Stimulated activated naive B cell treated with anti-CD40 and anti-IgM and Interleukin-4, amounts not matched to agents 10 μg/mL and 1 μg/mL and 100 μg/mL, for 72 hours (primary cell): Measurements from ENCODE around the gene SERPINI1.
"Not testable (repeated sequence)": the region's sequence is repeated elsewhere in the genome, so short reads cannot be mapped to it uniquely, and the experiment has no call there.

Experiments
- ATAC-seq, 2 donors: fragments of 150-1000 bp; cut with Tn5 transposase; replicated peaks; 2 replicates each; pipeline ENCODE4 v1.10.0; 2021; ENCODE audit warnings: moderate library complexity in 1 of 2
- DNase-seq: peaks from one replicate; pipeline ENCODE4 v3.0.0; 2021
- H3K27ac Mint-ChIP-seq: one replicate; pipeline ENCODE4 v1.8.0; 2022; ENCODE audit warnings: mild to moderate bottlenecking, mixed read lengths
- H3K27me3 Mint-ChIP-seq, 2 donors: one replicate each; pipeline ENCODE4 v1.8.0; 2022; ENCODE audit warnings: mixed read lengths in 2 of 2
- H3K36me3 Mint-ChIP-seq, 2 donors: one replicate each; pipeline ENCODE4 v1.8.0; 2022; ENCODE audit warnings: mixed read lengths in 2 of 2, mild to moderate bottlenecking in 1 of 2
- H3K4me1 Mint-ChIP-seq, 2 donors: one replicate each; pipeline ENCODE4 v1.8.0; 2022; ENCODE audit warnings: mixed read lengths in 2 of 2, mild to moderate bottlenecking in 1 of 2
- H3K4me3 Mint-ChIP-seq, 2 donors: one replicate each; pipeline ENCODE4 v1.8.0; 2022; ENCODE audit warnings: mild to moderate bottlenecking in 2 of 2, mixed read lengths in 2 of 2, moderate library complexity in 1 of 2
- H3K9me3 Mint-ChIP-seq, 2 donors: one replicate each; pipeline ENCODE4 v1.8.0; 2022; ENCODE audit warnings: mixed read lengths in 2 of 2, mild to moderate bottlenecking in 1 of 2

Gene SERPINI1

DNA sequence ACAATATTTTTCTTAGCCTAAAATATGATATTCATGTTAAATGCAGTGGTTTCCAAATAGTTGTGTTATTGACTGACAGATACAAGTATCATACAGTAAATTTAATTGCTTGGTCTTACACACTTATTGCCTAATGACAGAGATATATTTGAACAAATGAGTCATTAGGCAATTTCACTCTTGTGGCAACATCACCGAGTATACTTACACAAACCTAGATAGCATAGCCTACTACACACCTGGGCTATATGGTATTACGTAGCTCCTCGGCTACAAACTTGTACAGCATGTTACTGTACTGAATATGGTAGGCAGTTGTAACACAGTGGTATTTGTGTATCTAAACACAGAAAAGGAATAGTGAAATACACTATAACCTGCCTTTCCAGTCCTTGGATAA is 50.3 kb downstream of the SERPINI1 start:
- Mint-ChIP-seq H3K9me3 (peaks cover 0 to 4% of the 10 kb centered on the region in 2 donors), H3K4me3 (no peak overlapping the region), H3K4me1 (peaks cover 9 to 16% of the 10 kb centered on the region in 2 donors), H3K27me3 (no peaks in the 10 kb centered on the region), H3K36me3 (peaks cover 0 to 4% of the 10 kb centered on the region in 2 donors), H3K27ac (no peak overlapping the region)
- no peak for ATAC-seq
- no peak for DNase-seq

DNA sequence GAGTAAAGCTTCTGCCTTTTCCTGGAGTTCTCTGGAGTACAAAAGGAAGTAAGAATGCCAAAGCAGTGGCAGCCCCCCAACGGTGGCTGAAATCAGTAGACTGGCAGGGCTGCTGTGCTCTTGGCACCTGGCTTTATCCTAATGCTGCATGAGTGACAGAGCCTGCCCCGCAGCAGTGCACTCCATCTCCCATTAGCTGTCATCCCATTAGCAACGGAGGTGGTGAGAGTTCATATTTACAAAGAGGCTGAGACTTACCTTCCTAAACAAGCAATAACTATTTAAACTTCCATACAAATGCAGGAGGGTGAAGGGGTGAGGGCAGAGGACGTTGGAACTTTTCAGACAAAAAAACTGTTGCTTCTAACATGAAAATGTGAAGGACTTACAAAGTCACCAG is 51.9 kb downstream of the SERPINI1 start:
- Mint-ChIP-seq H3K27ac (no peak overlapping the region), H3K4me3 (no peak overlapping the region), H3K4me1 (peaks cover 9 to 16% of the 10 kb centered on the region in 2 donors), H3K27me3 (no peaks in the 10 kb centered on the region), H3K36me3 (peaks cover 0 to 4% of the 10 kb centered on the region in 2 donors), H3K9me3 (peaks cover 0 to 3% of the 10 kb centered on the region in 2 donors)
- ATAC-seq = no peak
- no peak for DNase-seq

DNA sequence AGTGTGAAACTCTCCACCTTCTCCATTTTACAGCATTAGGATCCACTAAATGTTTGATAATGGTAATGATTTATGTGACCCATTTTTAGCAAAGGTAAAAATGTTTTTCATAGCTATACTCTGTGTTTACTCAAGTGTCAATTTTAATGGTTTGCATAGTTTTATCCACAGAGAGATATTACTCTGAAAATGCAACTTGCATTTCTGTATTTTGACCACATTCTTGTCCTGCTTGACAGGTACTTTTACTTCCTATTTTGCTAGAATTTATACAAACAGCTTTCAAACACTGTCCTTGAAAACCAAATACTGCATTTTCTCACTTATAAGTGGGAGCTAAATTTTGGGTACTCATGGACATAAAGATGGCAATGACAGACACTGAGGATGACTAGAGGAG is 62.9 kb downstream of the SERPINI1 start:
- Mint-ChIP-seq H3K4me1 (peaks cover 9 to 25% of the 10 kb centered on the region in 2 donors), H3K36me3 (peaks cover 9 to 13% of the 10 kb centered on the region in 2 donors), H3K9me3 (peaks cover 1 to 4% of the 10 kb centered on the region in 2 donors), H3K27ac (no peak overlapping the region), H3K27me3 (no peaks in the 10 kb centered on the region), H3K4me3 (no peak overlapping the region)
- no peak for DNase-seq
- peak; percentile 74 to 88 for ATAC-seq

DNA sequence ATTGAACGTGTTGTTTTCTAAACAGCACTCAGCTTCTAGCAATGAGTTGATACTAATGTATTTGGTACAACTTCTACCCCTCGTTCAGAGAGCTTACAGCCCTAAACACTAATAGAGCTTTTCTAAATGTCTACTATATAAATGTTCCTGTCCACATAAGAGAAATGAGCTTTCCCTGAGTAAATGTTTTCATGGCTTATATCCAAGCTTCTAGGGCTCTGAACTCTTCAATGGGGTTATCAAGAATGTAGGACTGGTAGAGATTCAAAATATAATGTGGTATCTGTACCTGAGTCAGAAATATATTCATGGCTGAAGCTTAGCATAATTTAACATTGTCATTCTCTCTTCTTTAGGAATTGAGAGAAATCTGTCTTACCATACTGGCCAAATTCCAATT is 73.4 kb downstream of the SERPINI1 start:
- no peak overlapping the region for H3K4me3 Mint-ChIP-seq
- H3K9me3 Mint-ChIP-seq = no peaks in the 10 kb centered on the region
- ATAC-seq (no peak), DNase-seq (no peak)
- H3K27ac Mint-ChIP-seq = no peak overlapping the region
- H3K36me3 Mint-ChIP-seq = no peaks in the 10 kb centered on the region
- H3K27me3 Mint-ChIP-seq = no peaks in the 10 kb centered on the region
- no peaks in the 10 kb centered on the region for H3K4me1 Mint-ChIP-seq

DNA sequence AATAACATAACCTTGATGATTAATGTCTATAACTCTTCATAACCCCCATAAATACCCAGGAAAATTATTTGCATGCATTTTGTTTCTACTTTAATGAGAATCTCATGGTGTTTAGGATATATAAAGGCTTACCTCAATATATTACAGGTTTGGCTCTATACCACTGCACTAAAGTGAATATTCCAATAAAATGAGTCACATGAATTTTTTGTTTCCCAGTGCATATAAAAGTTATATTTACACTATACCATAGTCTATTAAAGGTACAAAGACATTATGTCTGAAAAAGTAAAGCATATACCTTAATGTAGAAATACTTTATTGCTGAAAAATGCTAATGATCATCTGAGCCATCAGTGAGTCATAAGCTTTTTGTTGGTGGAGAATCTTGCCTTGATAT is 74.7 kb downstream of the SERPINI1 start:
- ATAC-seq = no peak
- H3K27me3 Mint-ChIP-seq = no peaks in the 10 kb centered on the region

DNA sequence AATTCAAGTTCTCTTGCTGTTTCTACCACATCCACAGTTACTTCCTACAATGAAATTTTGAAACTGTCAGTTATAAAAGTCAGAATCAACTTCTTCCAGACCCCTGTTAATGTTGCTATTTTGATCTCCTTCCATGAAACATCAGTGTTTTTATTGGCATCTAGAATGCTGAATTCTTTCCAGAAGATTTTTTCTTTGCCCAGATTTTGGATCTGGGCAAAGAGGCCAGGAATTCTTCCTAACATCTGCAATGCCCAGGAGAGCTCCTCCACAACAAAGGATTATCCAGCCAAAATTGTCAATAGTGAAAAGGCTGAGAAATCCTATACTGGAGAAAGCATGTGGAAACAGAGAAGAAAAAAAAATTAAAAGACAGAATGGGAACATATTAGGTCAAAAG is 75.5 kb downstream of the SERPINI1 start:
- Mint-ChIP-seq H3K4me1 (no peaks in the 10 kb centered on the region), H3K4me3 (no peak overlapping the region), H3K27me3 (no peaks in the 10 kb centered on the region), H3K9me3 (no peaks in the 10 kb centered on the region), H3K36me3 (no peaks in the 10 kb centered on the region), H3K27ac (no peak overlapping the region)
- DNase-seq (no peak), ATAC-seq (no peak)

More for the DNA sequence above, 74.7 kb downstream of the SERPINI1 start:
- Mint-ChIP-seq H3K9me3 (no peaks in the 10 kb centered on the region), H3K27ac (no peak overlapping the region), H3K4me1 (no peaks in the 10 kb centered on the region), H3K36me3 (no peaks in the 10 kb centered on the region), H3K4me3 (no peak overlapping the region)
- no peak for DNase-seq

DNA sequence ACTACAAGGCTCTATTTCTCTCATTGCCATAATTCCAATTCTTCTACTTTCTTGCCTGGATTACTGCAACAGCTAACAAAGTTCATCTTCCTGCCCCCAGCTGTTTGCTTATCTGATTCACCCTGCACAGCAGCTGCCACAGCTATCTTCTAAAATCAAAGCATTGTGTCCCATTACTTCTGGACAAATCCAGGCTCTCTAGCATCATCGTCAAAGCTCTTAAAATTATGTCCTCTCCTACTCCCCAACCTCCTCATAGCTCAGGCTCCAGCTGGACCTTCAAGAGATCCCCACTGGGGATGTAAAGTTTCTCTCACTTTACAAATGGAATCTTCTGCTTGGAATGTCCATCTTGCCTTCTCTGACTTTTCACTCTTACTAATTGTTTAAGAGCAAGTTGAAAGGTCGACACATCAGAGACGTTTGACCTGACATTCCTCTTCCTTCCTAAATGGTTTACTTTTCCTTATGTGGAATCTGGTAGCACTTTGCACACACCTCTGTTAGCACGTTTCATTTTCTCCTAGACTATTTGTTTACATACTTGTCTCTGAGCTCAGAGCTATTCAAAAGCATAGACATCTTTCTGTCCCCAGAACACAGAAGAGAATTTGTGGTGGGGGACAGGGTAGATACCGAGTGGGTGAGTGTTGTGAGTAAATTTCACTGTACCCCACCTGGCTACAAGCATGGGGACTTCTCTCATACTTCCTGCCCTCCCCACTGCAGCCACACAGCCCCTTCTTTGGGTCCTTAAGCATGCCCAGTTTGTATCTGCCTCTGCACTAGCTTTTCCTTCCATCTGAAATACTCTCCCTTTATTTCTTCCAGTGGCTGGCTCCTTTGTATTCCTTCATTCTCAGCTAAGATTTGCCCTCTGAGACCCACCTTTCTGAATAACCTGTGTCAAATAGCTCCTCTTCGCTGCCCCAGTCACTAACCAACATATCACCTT is 77.9 kb downstream of the SERPINI1 start:
- ATAC-seq (no peak), DNase-seq (no peak)
- H3K9me3 Mint-ChIP-seq = no peaks in the 10 kb centered on the region
- H3K4me3 Mint-ChIP-seq = no peak overlapping the region
- H3K36me3 Mint-ChIP-seq = no peaks in the 10 kb centered on the region
- H3K4me1 Mint-ChIP-seq = peaks cover 4 to 6% of the 10 kb centered on the region in 2 donors
- no peak overlapping the region for H3K27ac Mint-ChIP-seq
- no peaks in the 10 kb centered on the region for H3K27me3 Mint-ChIP-seq

DNA sequence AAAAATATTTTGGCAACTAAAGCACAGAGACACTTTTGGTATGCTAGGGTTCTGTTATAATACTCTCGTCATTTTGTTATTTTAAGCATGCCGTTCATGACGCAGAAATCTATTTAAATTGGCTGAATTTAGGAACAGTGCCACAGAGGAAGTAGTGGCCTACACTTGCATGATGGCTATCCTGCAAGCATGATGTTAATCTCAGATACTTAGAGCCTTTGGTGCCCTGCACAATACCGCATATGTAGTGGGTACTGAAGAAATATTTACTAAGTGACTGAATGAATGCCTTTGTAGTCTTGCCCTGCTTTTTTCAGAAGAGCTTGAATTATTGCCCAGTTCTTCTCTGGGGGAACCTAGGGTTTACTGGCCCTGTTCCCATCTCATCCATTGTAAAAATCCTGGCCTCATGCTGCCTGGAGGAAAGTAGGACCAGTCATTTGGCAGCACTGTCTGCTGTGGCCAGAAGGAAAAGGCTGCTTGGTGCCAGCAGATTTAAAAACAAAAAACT is 79.0 kb downstream of the SERPINI1 start:
- ATAC-seq = no peak
- no peak for DNase-seq
- no peak overlapping the region for H3K27ac Mint-ChIP-seq
- no peaks in the 10 kb centered on the region for H3K27me3 Mint-ChIP-seq
- peaks cover 4 to 6% of the 10 kb centered on the region in 2 donors for H3K4me1 Mint-ChIP-seq
- no peak overlapping the region for H3K4me3 Mint-ChIP-seq
- no peaks in the 10 kb centered on the region for H3K9me3 Mint-ChIP-seq
- no peaks in the 10 kb centered on the region for H3K36me3 Mint-ChIP-seq

DNA sequence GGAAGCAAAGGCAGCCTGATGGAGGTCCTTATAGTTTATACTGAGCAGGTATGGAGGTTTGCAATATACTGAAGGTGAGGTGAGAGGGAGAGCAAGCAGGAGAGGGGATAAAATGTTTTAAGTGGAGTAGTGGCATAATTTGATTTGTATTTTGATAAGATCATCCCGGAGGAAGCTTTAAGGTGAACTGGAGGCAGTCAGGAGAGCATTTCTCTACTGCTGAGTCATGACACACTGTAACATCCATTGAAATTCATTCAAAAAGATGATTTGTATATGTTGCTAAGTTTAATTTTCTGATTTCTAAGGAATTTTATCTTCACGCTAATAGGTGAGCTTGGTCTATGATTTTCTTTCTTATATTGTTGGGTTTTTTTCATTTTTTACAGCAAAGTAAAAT is 81.4 kb downstream of the SERPINI1 start:
- H3K9me3 Mint-ChIP-seq = peaks cover 0 to 2% of the 10 kb centered on the region in 2 donors

DNA sequence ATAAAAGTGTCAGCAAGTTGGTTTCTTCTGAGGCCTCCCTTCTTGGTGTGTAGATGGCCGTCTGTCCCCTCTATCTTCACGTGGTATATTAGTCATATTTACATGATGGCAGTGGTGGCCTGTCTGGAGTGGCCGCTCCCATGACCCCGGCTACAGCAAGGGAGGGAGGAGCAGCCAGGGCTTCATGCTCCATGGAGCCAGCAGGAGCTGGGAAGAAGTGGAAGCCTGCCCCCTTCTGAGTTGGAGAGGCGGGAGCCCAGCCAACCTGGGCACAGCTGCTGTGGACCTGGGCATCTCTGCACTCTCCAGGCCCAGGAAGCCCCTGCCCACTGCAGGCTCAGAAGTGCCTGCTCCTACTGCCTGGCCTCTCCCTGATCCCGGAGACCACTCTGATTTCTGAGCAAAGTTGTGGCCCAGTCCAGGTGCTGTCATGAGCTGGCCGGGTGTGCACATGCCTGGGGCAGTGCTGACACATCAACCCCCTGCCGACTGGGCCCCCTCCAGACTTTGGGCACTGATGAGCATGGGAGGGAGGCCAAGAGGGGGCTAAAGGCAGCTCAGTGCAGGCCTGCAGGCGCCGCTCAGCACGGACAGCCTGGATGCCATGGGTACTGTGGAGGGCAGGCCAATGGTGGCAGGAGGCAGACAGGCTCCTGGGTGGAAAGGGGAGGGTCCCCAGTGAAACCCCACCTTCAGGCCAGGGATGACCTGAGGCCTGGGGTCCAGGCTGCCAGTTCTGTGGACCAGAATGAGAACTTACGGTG is 84.8 kb downstream of the SERPINI1 start:
- H3K4me1 Mint-ChIP-seq = peaks cover 4 to 6% of the 10 kb centered on the region in 2 donors
- no peaks in the 10 kb centered on the region for H3K27me3 Mint-ChIP-seq
- no peak overlapping the region for H3K4me3 Mint-ChIP-seq
- DNase-seq (no peak), ATAC-seq (no peak)
- peaks cover 5 to 8% of the 10 kb centered on the region in 2 donors for H3K36me3 Mint-ChIP-seq
- H3K27ac Mint-ChIP-seq = no peak overlapping the region
- peaks cover 0 to 2% of the 10 kb centered on the region in 2 donors for H3K9me3 Mint-ChIP-seq

More for the DNA sequence above, 81.4 kb downstream of the SERPINI1 start:
- ATAC-seq (no peak), DNase-seq (no peak)
- Mint-ChIP-seq H3K36me3 (peaks cover 3 to 8% of the 10 kb centered on the region in 2 donors), H3K27ac (no peak overlapping the region), H3K4me3 (no peak overlapping the region), H3K4me1 (peaks cover 4 to 6% of the 10 kb centered on the region in 2 donors), H3K27me3 (no peaks in the 10 kb centered on the region)

DNA sequence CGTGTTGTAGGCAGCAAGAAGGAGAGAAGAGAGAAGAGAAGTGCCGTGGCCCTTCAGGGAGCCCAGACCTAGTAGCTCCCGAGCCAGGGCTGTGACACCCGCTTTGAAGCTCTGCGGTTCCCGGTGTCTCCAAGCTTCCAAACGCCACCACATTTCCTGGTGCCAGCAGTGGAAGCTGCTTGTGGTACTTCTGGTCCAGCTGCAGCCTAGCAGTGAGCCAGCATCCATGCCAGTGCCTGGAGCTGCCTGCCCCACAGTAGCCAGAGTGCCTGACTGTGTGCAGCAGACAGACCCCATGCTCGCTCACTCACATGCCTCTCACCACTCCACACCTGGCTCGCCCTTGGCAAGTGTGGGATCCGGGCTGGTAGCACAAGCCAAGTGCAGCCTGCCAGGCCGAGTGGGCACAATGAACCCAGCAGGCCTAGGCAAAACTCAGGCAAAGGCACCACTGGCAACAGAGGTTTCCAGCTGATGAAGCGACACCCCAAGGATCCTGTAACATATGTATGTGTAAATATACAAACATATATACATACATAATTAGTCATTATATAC is 85.8 kb downstream of the SERPINI1 start:
- no peak for DNase-seq
- H3K27ac Mint-ChIP-seq = no peak overlapping the region
- no peak overlapping the region for H3K4me3 Mint-ChIP-seq
- H3K9me3 Mint-ChIP-seq = peaks cover 0 to 2% of the 10 kb centered on the region in 2 donors
- H3K4me1 Mint-ChIP-seq = peaks cover 4 to 6% of the 10 kb centered on the region in 2 donors
- no peaks in the 10 kb centered on the region for H3K27me3 Mint-ChIP-seq
- no peak for ATAC-seq
- H3K36me3 Mint-ChIP-seq = peaks cover 5 to 8% of the 10 kb centered on the region in 2 donors

DNA sequence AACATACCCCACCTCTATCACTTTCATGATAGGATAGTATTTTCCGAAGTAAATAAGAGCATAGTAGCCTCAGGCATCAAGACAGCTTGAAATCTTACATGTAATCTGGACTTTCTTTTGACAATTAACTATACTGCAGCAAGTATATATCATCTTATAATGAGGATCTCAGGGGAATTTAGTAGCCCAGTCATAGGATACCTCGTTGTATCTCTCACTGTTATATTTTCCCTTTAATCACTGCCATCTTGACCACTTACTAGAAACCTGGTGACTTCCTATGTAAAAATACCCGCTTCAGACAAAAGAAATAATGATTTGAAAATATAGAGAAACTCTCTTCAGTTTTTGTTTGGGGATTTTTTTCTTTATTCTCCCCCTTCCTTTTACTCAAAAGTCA is 88.2 kb downstream of the SERPINI1 start:
- Mint-ChIP-seq H3K27me3 (no peaks in the 10 kb centered on the region), H3K36me3 (peaks cover 5 to 8% of the 10 kb centered on the region in 2 donors), H3K4me1 (peaks cover 0 to 1% of the 10 kb centered on the region in 2 donors), H3K27ac (no peak overlapping the region), H3K9me3 (peaks cover 0 to 2% of the 10 kb centered on the region in 2 donors), H3K4me3 (no peak overlapping the region)
- ATAC-seq (no peak), DNase-seq (no peak)

DNA sequence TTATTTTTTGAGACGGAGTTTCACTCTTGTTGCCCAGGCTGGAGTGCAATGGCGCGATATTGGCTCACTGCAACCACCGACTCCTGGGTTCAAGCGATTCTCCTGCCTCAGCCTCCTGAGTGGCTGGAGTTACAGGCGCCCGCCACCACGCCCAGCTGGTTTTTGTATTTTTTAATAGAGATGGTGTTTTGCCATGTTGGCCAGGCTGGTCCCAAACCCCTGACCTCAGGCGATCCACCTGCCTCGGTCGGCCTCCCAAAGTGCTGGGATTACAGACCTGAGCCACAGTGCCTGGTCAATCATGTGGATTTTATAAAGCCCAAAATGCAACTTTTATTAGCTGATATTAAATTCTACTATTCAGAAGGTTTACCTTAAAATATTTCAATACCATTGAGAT is 92.1 kb downstream of the SERPINI1 start:
- H3K27me3 Mint-ChIP-seq, H3K27ac Mint-ChIP-seq, H3K36me3 Mint-ChIP-seq, H3K9me3 Mint-ChIP-seq, DNase-seq, H3K4me3 Mint-ChIP-seq, ATAC-seq: not testable (repeated sequence)
- H3K4me1 Mint-ChIP-seq = peaks cover 13 to 23% of the 10 kb centered on the region in 2 donors

DNA sequence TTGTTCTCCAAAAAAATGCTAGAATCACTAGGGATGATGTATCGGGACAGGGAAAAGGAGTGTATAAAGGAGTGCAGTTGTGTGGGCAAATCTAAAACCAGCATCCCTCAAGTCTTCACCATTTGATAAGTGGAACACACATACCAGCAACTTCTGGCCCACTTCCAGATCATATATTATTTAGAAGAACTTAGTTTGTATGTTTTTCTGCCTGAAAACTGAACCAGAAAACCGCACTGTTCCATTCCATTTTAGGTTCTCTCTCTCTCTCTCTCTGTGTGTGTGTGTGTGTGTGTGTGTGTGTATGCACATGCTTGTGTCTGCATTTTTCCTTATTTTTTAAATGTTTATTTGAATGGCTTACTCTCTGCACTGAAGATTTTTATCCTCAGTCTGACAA is 93.5 kb downstream of the SERPINI1 start:
- Mint-ChIP-seq H3K4me1 (peaks cover 13 to 23% of the 10 kb centered on the region in 2 donors), H3K4me3 (no peak overlapping the region), H3K36me3 (peaks cover 0 to 2% of the 10 kb centered on the region in 2 donors), H3K27me3 (no peaks in the 10 kb centered on the region), H3K9me3 (no peaks in the 10 kb centered on the region), H3K27ac (no peak overlapping the region)
- ATAC-seq = peak; percentile 43 to 56
- no peak for DNase-seq
